ENCODE measurements around the gene PDIA4.

PDIA4 gene

DNA sequence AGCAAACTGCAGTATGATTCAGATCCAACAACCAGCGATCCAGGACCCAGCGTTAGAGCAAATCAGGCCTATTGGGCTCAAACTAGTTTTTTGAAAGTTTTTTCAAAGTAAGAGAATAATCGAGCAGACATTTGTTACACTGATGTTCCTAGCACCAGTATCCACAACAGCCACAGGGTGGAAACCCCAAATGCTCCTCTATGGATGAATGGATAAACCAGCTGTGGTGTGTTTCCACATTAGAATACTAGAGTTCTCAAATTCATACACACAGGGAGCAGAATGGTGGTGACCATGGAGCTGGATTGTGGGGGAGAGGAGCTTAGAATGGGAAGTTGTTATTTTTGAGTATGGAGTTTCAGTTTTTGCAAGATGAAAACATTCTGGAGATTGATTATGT lies 60.7 kb downstream of the PDIA4 start:
- TF ChIP-seq EZH2phosphoT487 (conservative IDR thresholded peaks at IDR 0.05; ENCODE audit: low read length), result no peak
- TF ChIP-seq, protein P1, sequence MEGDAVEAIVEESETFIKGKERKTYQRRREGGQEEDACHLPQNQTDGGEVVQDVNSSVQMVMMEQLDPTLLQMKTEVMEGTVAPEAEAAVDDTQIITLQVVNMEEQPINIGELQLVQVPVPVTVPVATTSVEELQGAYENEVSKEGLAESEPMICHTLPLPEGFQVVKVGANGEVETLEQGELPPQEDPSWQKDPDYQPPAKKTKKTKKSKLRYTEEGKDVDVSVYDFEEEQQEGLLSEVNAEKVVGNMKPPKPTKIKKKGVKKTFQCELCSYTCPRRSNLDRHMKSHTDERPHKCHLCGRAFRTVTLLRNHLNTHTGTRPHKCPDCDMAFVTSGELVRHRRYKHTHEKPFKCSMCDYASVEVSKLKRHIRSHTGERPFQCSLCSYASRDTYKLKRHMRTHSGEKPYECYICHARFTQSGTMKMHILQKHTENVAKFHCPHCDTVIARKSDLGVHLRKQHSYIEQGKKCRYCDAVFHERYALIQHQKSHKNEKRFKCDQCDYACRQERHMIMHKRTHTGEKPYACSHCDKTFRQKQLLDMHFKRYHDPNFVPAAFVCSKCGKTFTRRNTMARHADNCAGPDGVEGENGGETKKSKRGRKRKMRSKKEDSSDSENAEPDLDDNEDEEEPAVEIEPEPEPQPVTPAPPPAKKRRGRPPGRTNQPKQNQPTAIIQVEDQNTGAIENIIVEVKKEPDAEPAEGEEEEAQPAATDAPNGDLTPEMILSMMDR (IDR thresholded peaks at IDR 0.05; ENCODE audit: insufficient read depth, low read length, poor library complexity, severe bottlenecking), result no peak
- no peak overlapping the region for H3K4me2 ChIP-seq (ENCODE audit: low read depth, low read length, poor library complexity, severe bottlenecking)
- no peaks in the 10 kb centered on the region for H3K9me3 ChIP-seq (ENCODE audit: insufficient read depth, low read length)
- no peaks in the 10 kb centered on the region for H3K27me3 ChIP-seq (ENCODE audit: low read length)
- H2AFZ ChIP-seq (ENCODE audit: low read depth, low read length, severe bottlenecking), result no peak overlapping the region
- H3K9me2 ChIP-seq (replicated peaks; ENCODE audit: insufficient read depth, low read length), result no peaks in the 10 kb centered on the region
- H4K20me1 ChIP-seq (ENCODE audit: low read depth, low read length), result no peaks in the 10 kb centered on the region
- H3K27ac ChIP-seq (ENCODE audit: low read depth, low read length), result no peak overlapping the region
- no peak overlapping the region for H3K9ac ChIP-seq (ENCODE audit: low read length)
- H3K36me3 ChIP-seq (ENCODE audit: low read length), result no peaks in the 10 kb centered on the region
- H3F3A ChIP-seq (ENCODE audit: insufficient read depth), result no peaks in the 10 kb centered on the region
- no peak overlapping the region for H3K4me3 ChIP-seq (ENCODE audit: insufficient read depth, low read length, poor library complexity, severe bottlenecking)
- H3K79me2 ChIP-seq (ENCODE audit: insufficient read depth, low read length), result no peaks in the 10 kb centered on the region

DNA sequence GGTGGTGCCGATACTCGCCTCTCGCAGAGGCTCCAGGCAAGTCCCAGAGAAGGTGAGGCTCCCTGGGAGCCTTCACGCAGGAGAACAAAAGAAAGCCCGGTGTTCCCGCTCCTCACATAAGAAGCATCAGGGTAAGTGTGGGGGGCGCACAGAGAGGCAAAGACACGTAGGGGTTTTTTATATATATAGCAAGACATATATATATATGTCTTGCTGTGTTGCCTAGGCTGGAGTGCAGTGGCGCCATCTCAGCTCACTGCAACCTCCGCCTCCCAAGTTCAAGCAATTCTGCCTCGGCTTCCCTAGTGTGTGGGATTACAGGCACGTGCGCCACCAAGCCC lies 61.3 kb downstream of the PDIA4 start:
- TF ChIP-seq EZH2phosphoT487 (conservative IDR thresholded peaks at IDR 0.05; ENCODE audit: low read length), result no peak
- TF ChIP-seq, protein P1 (IDR thresholded peaks at IDR 0.05; ENCODE audit: insufficient read depth, low read length, poor library complexity, severe bottlenecking), result no peak
- no peaks in the 10 kb centered on the region for H3K79me2 ChIP-seq (ENCODE audit: insufficient read depth, low read length)
- no peaks in the 10 kb centered on the region for H3K9me3 ChIP-seq (ENCODE audit: insufficient read depth, low read length)
- no peaks in the 10 kb centered on the region for H3F3A ChIP-seq (ENCODE audit: insufficient read depth)
- H3K4me3 ChIP-seq (ENCODE audit: insufficient read depth, low read length, poor library complexity, severe bottlenecking), result no peak overlapping the region
- H3K27me3 ChIP-seq (ENCODE audit: low read length), result no peaks in the 10 kb centered on the region
- H3K9ac ChIP-seq (ENCODE audit: low read length), result 0 out of 2 replicates have a peak overlapping the region, but pooled peaks have one; percentile 25
- H2AFZ ChIP-seq (ENCODE audit: low read depth, low read length, severe bottlenecking), result no peak overlapping the region
- peak overlapping the region; percentile 42 for H3K4me2 ChIP-seq (ENCODE audit: low read depth, low read length, poor library complexity, severe bottlenecking)
- no peaks in the 10 kb centered on the region for H3K9me2 ChIP-seq (replicated peaks; ENCODE audit: insufficient read depth, low read length)
- H3K36me3 ChIP-seq (ENCODE audit: low read length), result no peaks in the 10 kb centered on the region
- H3K27ac ChIP-seq (ENCODE audit: low read depth, low read length), result no peak overlapping the region
- H4K20me1 ChIP-seq (ENCODE audit: low read depth, low read length), result no peaks in the 10 kb centered on the region

DNA sequence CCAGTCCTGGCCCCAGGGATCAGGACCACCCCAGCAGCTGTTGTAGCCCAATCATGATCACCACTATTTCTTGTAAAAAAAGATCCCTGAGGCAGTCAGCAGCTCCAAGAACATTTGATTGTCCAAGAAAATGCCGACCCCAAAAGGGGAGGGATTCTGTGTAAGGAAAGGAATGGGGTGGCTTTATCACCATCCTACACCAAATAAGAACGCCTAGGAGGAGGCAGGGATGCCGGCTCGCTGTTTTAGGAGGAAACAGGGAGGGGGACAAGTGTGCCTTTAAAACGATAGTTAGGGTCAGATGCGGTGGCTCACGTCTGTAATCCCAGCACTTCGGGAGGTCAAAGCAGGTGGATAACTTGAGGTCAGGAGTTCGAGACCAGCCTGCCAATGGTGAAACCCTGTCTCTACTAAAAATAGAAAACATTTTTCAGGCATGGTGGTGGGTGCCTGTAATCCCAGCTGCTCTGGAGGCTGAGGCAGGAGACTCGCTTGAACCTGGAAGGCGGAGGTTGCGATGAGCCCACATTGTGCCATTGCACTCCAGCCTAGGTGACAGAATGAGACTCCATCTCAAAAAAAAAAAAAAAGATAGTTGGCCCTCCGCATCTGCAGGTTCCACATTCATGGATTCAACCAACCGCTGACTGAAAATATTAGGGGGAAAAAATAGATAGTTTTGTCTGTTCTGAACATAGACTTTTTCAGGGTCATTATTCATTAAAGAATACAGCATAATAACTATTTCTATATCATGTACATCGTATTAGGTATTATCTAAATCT lies 63.6 kb downstream of the PDIA4 start:
- H3K27ac ChIP-seq (ENCODE audit: low read depth, low read length), result no peak overlapping the region

More for the DNA sequence above, 63.6 kb downstream of the PDIA4 start:
- Histone ChIP-seq H3K9me3 (ENCODE audit: insufficient read depth, low read length) (no peaks in the 10 kb centered on the region), H3K9me2 (replicated peaks; ENCODE audit: insufficient read depth, low read length) (no peaks in the 10 kb centered on the region), H3F3A (ENCODE audit: insufficient read depth) (no peaks in the 10 kb centered on the region), H4K20me1 (ENCODE audit: low read depth, low read length) (no peaks in the 10 kb centered on the region), H3K9ac (ENCODE audit: low read length) (no peak overlapping the region), H3K36me3 (ENCODE audit: low read length) (no peaks in the 10 kb centered on the region), H3K4me2 (ENCODE audit: low read depth, low read length, poor library complexity, severe bottlenecking) (no peak overlapping the region), H3K79me2 (ENCODE audit: insufficient read depth, low read length) (no peaks in the 10 kb centered on the region), H3K27me3 (ENCODE audit: low read length) (no peaks in the 10 kb centered on the region), H3K4me3 (ENCODE audit: insufficient read depth, low read length, poor library complexity, severe bottlenecking) (no peak overlapping the region), H2AFZ (ENCODE audit: low read depth, low read length, severe bottlenecking) (no peak overlapping the region)
- no peak for TF ChIP-seq EZH2phosphoT487 (conservative IDR thresholded peaks at IDR 0.05; ENCODE audit: low read length)
- TF ChIP-seq, protein P1 (IDR thresholded peaks at IDR 0.05; ENCODE audit: insufficient read depth, low read length, poor library complexity, severe bottlenecking), result no peak

All from SU-DHL-6 (cell line).